Tongue (tissue), 2 donors: ENCODE results near the gene CCDC9. TPM values are rescaled to one million over a fixed set of nuclear protein-coding genes. Genes with fewer than 3 reads are reported as not detected.
"Not testable (repeated sequence)": the region's sequence is repeated elsewhere in the genome, so short reads cannot be mapped to it uniquely, and the experiment has no call there.

Experiments used
- DNase-seq: peaks from one replicate; pipeline ENCODE4 v3.0.0-alpha.2; 2015
- total RNA-seq: library from RNA; depleted of rRNA; stranded (reverse); fragments of >200 nt; gene quantifications from one replicate; pipeline ENCODE4 v1.2.3, GENCODE V29; 2014

Gene CCDC9
- total RNA-seq, 1 donor from 2014 or later = 11.0 TPM

DNA sequence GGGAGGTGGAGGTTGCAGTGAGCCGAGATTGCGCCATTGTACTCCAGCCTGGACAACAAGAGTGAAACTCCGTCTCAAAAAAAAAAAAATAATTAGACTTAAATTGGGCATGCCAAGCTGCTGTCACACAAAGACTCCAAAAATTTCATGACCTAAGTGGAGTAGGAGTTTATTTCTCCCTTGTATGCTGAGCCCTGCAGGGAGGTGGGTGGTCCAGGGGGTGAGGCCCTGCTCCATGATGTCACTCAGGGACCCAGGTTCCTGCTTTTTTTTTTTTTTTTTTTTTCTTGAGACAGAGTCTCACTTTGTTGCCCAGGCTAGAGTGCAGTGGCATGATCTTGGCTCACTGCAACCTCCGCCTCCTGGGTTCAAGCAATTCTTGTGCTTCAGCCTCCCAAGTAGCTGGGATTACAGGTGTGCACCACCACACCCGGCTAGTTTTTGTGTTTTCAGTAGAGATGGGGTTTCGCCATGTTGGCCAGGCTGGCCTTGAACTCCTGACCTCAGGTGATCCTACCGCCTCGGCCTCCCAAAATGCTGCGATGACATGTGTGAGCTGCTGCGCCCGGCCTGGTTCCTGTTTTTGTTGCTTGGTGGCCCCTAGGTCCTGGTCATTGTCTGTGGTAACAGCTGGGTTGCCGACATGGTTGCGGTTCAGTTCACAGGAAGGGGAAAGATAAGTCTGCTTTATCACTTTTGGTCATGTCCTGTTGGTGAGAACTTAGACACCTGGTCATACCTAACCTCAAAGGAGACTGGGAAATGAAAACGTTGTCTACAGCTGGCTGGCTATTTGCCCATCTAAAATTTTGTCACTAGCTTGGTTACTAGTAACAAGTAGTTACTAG lies 5.8 kb downstream of the CCDC9 start:
- not testable (repeated sequence) for DNase-seq

DNA sequence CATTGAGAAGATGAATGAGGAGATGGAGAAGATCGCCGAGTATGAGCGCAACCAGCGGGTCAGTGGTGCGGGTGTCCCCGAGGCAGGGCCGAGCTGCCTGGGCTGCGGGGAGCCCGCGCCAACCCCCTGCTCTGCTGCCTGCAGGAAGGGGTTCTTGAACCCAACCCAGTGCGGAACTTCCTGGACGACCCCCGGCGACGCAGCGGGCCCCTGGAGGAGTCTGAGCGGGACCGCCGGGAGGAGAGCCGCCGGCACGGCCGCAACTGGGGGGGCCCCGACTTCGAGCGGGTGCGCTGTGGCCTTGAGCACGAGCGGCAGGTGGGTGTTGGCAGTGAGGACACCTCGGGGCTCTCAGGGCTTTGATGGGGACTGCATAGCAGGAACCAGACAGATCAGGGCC lies 8.3 kb downstream of the CCDC9 start:
- DNase-seq = no peak

DNA sequence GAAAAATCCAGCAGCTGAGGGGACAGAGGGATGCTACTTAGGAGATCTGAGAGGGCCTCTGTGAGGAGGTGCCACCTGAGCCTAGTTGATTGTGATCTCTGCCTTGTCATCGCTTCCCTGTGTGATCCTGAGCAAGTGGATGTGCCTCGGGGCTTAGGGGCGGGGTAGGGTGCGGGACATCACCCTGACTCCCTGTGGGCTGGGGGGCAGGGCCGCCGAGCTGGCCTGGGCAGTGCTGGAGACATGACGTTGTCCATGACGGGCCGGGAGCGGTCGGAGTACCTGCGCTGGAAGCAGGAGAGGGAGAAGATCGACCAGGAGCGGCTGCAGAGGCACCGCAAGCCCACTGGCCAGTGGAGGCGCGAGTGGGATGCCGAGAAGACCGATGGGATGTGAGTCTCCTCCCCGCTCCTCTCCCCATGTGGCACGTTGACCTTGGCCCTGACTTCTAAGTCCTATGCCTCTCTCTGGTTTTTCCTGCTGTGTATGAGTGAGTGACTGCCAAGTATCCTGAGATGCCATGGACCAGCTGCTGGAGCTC lies 10.1 kb downstream of the CCDC9 start:
- DNase-seq = no peak

DNA sequence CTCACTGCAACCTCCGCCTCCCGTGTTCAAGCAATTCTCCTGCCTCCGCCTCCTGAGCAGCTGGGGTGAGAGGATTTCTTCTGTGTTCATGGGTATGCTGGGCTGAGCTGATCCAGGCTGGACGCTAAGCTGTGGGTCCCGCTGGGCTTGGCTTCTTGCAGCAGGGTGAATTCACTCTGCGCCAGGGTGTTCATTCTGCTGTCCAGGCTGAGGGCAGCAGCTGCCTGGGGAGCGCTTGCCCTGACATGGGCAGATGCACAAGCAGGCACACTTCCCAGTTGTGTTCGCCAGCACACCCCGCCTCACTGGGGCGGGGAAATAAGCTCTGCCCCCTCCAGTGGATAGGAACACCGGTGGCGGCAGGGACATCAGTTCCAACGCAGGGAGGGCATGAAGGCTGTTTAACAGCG lies 11.0 kb downstream of the CCDC9 start:
- peak; percentile 41 for DNase-seq

DNA sequence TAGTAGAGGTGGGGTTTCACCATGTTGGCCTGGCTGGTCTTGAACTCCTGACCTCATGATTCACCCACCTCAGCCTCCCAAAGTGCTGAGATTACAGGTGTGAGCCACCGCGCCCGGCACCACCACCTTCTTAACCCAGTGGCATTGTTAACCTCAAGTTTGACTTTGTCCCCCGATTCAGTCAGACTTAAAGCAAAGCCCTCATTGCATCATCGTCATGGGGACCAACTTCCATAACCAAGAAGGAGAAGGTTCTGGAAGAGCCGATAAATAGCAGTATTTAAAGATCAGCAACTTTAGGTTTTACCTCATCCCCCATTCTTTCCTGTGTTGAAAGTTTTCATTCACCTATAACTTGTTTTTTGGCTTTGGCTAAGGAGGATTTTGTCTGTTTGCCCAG lies 11.7 kb downstream of the CCDC9 start:
- no peak for DNase-seq

DNA sequence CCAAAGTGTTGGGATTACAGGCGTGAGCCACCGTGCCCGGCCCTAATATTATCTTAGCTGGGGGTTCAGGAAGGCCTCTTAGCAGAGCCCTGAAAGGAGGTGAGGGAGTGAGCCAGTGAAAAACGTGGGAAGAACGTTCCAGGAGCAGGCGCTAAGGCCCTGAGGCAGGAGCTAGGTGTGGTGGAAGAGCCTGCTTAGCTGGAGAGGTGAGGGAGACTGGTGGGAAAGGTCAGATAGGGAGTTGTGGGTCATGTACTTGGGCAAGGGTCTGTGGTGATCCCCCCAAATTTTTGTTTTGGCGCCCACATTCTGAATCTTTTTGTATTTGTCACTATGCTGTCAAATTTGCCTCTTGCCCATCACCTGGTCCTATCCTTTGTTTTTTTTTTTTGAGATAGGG lies 13.3 kb downstream of the CCDC9 start:
- no peak for DNase-seq

DNA sequence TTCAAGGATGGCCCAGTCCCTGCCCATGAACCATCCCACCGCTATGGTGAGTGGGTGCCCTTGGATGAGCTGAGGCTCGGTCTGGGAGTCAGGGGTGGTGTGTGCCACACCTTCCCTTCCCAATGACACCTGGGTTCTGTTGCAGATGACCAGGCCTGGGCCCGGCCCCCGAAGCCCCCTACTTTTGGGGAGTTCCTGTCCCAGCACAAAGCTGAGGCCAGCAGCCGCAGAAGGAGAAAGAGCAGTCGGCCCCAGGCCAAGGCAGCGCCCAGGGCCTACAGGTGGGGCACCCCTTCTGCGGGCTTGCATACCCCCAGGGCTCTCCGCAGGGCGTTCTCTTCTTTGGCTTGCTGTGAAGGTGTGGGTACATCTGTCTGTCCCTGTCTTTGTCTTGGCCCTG lies 14.1 kb downstream of the CCDC9 start:
- DNase-seq = no peak

DNA sequence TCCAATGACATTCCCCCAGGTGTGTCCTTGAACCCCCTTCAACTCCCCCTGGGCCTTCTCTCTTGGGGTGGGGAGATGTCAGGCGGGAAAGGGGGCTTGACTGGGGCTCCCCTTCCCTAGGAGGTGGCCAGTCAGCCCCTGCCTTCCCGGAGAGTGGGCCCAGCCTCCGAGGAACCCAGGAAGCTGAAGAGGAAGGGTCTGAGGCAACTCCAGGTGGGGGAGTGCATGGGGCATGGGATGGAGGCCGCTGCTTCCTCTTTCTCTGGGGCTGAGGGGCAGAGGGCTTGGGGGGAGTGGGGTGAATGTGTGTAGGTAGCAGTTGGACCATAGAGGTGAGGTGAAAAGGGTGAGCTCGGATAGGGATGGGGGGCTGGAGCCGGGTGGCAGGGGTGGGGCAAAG lies 15.6 kb downstream of the CCDC9 start:
- DNase-seq = no peak

DNA sequence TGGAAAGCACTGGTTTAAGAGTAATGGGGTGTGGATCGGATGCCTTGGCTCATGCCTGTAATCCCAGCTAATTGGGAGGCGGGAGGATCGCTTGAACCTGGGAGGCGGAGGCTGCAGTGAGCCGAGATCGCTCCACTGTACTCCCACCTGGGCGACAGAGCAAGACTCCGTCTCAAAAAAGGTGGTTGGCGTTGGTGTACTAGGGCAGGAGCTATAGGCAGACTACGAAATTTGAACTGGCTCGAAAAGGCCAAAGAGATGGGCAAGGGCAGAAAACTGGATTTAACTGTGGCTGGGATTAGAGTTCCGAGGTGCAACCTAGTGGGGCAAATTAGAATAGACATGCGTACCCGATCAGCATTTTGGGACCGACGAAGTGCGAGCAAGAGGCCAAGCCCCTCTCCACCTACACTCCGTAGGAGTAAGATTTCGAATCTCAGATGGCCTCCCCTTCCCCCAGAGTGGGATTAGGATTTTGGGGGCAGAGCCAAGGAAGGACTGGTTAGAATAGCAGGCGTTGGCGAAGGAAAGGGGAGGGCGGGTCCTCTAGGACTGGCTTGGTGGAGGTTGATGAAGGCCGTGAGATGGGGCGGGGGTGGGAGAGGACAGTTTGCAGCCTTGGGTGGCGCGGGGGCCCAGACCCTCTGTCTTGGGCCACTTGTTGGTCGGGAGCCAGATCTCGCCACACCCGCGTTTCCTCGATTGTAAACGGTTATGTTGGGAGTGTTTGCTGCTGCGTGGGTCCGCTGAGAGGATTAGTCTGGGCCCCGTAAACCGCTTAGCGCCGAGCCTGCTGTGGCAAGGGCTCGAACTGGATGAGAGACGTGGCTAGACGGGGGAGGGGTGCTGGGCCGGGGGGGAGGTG lies 16.4 kb downstream of the CCDC9 start:
- DNase-seq = peak; percentile 62

DNA sequence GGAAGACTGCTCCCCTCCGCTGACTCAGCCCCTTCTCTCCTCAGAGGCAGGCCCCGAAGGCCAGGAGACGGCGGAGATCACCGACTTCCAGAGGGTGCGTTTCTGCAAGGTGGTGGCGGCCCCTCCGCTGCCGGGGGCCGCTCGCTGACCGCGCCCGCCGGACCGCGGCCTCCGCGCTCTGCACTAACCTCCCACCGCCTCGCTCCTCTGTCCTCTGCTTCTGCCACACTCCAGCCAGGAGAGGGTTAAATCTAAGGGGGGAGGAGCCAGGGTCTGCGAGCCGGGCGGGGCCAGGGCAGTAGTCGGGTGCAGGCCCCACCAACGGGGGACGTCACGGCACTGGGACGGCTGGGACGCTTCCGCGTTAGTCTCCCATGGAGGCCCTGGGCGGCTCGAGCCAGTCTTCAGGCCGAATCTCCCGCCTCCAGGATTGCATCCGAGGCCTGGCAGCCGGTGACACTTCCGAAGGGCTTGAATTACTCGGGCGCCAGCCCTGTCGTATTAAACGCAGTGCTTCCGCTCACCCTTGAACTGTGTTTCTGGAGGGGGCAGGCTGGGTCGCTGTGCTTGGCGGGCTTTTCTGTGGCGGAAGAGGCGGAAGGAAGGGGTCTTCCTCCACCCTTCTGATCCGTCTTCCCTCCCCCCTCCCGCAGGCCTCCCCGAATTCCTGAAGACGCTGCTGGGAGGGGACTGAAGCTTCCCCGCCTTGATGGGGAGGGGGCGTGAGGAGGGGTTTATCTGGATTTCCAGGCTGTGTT lies 17.2 kb downstream of the CCDC9 start:
- peak; percentile 96 for DNase-seq

DNA sequence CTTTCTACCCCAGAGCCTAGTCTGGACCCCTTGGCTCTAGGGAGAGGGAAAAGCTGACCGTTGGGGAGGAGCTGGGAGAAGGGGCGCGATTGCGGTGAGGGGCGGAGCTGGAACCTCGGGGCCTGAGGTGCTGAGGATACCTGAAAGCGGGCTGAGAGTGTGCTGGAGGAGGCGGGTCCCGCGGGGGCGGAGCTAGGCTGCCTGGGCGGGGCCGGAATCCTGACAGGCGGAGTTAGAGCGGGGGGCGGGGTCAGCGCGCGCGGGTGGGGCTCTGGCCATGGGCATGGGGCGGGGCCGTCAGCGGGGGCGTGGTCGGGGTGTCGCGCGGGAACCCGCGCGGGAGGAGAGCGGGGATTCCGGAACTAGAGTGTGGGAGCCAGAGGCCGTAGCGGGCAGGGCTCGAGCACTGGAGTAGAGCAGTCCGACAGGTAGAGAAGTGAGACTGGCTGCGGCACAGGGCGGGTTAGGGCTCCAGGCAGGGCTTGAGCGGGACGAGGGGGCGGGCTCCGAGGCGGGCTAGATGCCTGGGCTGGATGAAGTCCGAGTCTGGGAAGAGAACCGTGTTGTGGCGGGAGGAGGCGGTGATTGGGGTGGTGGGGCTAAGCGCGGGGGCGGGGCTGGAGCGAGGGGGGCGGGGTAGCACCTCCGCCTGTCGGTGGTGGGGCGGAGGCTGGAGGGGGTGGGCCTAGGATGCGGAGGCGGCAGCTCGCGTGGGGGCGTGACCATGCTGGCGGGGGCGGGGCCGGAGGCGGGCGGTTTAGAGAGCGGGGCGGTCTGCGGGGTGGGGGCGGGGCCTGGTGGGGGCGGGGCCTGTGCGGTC lies 18.0 kb downstream of the CCDC9 start, which contains the start of gene INAFM1:
Gene INAFM1, plus strand, starts transcription at position 815 of the 820 bp plus-strand sequence. CDS start 35 bp downstream, outside the sequence.
- peak; percentile 97 for DNase-seq

DNA sequence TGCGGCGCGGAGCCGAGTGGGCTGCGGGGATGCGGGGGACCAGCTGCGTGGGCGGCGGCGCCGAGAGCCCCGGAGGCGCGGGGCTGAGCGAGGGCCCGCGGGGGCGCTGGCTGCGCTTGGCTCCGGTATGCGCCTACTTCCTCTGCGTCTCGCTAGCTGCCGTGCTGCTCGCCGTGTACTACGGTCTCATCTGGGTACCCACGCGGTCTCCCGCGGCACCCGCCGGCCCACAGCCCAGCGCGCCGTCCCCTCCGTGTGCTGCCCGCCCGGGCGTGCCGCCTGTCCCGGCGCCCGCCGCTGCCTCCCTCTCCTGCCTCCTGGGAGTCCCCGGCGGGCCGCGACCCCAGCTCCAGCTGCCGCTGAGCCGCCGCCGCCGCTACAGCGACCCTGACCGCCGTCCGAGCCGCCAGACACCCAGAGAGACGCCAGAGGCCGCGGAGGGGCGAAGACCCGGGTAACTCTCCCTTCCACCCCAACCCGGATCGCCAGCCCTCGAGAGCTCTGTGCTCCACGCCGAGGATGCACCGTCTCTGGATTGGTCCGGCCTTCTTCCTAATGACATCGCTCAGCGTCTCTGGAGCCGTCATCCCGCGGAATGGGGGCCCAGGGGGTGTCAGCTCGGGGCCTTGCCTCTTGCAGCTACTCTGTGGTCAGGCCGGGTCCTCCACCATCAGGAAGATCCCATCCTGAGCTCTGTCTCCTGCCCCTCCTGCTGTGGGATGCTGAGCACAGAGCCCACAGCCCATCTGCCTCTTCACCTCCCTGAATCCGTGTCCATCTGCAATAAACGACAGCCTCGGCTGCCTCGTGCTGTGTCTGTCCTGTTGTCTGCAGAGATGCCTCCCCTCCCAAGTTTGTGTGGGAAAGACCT lies 18.8 kb downstream of the CCDC9 start:
- peak; percentile 30 for DNase-seq

DNA sequence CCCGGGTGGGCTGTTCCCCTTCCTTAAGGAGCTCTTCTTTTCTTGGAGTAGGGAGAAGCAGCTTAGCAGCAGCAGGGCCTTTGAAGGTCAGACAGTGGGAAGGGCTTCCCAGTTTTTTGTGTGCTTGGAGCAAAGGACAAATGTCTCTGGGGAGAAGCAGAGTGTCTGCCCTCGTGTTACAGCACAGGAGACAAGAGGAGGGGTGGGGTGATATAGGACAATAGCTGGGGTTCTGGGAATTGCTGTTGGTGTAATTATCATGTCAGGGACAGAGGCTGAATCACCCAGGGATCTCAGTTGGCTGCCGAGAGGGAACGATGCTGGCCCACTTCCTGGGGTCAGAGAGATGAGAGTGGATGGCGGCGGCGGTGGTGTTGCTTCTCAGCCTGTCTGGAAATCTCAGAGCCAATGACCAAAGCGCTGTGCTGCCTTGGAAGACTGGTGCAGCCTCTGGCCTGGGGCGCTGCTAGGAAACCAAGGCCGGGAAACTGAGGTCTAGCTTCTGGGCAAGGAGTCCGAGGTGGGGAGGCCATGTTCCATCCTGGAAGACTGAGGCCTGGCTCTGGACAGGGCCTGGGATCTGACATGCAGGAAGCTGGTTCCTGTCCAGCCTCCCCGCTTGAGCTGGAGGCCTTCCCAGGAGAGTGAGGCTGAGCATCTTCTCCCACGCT lies 19.6 kb downstream of the CCDC9 start:
- peak; percentile 20 for DNase-seq

DNA sequence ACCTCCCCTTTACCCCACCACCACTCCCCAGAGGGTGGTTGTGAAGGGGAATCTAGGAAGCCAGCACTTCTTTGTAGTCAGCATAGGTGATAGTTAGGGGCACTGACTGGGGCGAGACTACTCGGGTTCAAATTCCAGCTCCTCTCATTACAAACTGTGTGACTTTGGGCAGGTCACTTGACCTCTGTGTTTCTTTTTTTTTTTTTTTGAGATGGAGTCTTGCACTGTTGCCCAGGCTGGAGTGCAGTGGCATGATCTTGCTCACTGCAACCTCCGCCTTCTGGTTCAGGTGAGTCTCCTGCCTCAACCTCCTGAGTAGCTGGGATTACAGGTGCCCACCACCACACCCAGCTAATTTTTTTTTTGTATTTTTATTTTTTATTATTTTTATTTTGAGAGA lies 20.2 kb downstream of the CCDC9 start:
- not testable (repeated sequence) for DNase-seq

DNA sequence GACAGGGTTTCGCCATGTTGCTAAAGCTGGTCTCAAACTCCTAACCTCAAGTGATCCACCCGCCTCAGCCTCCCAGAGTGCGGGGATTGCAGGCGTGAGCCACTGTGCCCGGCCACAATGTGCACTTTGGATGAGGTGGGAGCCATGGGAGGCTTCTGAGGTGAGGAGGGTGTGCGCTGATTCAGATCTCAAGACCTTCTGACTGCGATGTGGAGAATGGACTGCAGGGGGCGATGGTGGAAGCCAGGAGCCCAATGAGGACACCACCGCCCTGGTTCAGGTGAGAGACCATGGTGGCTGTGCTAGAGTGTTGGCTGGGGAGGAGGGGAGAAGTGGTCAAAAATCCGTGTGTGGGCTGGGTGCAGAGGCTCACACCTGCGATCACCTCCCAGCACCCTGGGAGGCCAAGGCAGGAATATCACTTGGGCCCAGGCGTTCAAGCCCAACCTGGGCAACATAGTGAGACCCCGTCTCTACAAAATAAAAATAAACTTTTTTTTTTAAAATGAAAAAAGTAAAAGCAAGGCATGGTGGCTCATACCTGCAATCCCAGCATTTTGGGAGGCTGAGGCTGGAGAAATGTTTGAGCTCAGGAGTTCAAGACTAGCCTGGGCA lies 24.0 kb downstream of the CCDC9 start:
- DNase-seq = no peak

DNA sequence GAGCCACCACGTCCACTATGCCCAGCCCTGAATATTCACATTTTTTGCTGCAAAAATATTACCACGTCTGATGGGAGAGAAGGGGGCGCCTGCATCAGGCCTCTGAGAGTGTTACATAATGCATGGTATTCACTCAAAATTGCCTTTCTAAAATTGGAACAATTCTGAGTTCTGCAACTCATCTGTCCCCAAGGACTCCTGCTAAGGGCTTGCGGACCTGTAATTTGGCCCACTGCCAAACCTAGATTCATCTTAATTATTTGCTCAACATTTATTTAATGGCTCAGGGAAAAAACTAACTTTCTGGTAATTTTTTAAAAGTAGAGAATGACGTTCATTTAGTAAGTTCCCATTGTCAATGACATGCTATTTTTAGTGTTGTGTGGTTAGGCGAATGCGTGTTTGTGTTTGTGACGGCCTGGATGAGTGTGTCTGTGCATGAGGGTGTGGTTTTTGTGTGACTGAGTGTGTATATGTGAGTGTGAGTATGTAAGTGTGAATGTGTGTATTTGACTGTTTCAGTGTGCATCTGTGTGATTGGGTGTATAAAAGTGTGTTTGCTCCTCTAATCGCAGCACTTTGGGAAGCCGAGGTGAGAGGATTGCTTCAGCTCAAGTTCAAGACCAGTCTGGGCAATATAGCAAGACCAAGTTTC lies 27.2 kb downstream of the CCDC9 start:
- no peak for DNase-seq

DNA sequence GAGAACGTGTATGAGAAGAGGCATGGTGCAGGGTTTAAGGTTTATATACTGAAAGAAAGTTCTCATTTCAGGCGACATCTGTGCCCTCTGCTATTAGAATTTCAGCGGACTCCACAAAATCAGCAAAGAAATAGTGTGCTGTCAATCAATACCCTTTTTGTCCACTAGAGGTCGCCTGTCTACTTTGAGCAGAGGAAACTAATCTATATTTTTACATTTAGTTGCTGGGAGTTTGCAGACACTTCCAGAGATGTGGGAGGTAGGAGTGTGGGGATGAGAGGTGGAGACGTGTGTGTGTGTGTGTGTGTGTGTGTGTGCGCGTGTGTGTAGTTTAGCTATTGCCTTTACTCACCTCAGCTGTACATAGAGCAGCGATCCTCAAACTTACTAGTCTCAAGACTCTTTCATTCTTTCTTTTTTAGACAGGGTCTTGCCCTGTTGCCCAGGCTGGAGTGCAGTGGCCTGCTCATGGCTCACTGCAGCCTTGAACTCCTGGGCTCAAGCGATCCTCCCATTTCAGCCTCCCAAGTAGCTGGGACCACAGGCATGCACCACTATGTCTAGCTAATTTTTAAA lies 28.1 kb downstream of the CCDC9 start:
- DNase-seq = peak; percentile 83

DNA sequence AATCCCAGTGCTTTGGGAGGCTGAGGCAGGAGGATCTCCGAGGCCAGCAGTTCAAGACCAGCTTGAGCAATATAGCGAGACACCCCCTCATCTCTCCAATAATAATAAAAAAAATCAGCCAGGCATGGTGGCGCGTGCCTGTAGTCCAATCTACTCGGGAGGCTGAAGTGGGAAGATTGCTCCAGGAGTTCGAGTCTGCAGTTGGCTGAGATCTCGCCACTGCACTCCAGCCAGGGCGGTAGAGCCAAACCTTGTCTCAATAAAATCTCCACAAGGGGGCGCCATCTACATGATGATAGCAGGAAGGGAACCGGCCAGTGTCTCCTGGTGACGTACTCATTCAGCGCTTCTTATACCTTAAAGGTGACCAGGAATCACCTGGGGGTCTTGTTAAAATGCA lies 39.7 kb downstream of the CCDC9 start:
- peak; percentile 89 for DNase-seq
